Measurements from ENCODE around the gene CCDC169.

CCDC169 gene

DNA sequence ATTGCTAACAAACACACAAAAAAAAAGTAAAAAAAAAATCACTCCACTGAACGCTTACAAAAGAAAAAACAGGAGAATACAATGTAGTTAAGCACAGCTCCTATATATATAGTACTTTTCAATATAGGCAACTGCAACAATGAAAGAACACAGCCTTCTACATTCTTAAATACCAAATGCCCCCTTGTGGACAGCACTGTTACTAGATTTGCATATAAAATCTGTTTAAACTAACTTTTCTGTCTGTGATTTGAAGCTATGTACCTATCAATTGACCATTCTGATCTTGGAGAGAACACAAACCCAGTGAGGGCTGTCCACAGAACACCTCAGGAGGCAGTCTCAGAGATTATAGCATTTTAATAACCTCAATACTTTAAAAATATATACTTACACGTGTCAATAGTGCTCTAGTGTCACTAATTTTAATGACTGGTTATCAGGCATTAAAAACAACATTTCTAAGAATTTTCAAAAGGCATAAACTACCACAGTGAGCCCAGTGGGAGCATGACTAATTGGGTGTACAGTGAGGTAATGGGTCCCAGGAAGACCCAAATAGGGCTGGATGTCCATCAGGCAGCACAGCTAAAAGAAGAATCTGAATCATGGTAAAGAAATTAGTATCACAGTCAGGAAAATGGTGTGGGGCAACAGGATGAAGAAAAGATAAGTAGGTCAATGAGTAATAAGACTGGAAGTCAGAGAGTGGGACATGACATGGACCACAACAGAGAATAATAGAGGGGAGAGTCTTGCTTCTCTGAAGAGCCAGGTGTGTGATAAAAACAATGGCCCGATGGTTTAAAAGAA, 22.2 kb downstream of the CCDC169 start:
- Histone ChIP-seq H3K27ac (no peak overlapping the region), H3K4me1 (no peaks in the 10 kb centered on the region), H3K4me2 (ENCODE audit: low read length) (no peak overlapping the region), H2AFZ (no peak overlapping the region), H3K27me3 (ENCODE audit: control insufficient read depth, insufficient read depth, low read length) (no peaks in the 10 kb centered on the region), H3K9me3 (ENCODE audit: control insufficient read depth, low read length) (no peaks in the 10 kb centered on the region), H3K9ac (no peak overlapping the region), H3K4me3 (ENCODE audit: low read depth, low read length) (no peak overlapping the region), H3K36me3 (ENCODE audit: control insufficient read depth, insufficient read depth, low read length) (no peaks in the 10 kb centered on the region), H3K79me2 (no peaks in the 10 kb centered on the region)
- peak; percentile 52 for TF ChIP-seq CTCF (IDR thresholded peaks at IDR 0.05)

DNA sequence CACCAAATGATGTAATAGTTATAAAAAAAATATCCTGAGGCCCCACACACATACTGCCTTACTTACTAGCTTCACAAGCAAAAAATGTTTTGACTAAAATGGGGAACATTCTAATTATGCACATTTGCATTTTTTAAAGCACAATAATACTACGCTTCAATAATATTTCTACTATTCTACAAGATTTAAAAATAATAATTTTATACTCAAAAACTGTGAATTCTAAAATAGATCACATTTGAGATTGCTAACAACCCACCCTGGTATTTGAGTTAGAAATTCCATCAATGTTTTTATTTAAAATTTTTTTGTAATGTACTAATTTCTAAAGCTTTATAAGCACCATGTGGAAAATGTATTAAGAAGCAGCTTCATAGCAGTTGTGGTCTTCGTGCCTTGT, 24.2 kb downstream of the CCDC169 start:
- H3K4me2 ChIP-seq (ENCODE audit: low read length): no peak overlapping the region

DNA sequence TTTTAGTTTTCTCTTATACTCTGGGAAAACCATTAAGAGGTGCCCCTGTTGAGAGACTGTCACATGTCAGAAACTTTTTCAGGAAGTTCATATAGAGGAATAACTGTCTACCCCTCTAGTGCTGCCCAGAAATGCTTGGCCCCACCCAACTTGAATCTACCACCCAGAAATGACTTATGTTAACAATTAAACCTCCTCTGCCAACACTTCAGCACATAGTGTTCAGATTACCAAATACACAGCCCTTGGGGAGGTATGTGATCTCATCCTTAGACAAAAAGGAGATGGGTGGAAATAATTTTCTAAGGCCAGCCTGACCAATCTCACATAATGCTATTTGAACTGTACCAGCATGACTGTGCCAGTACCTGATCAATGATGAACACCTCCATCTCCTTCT, 35.6 kb downstream of the CCDC169 start:
- Histone ChIP-seq H3K4me3 (ENCODE audit: low read depth, low read length) (no peak overlapping the region), H3K4me2 (ENCODE audit: low read length) (no peak overlapping the region), H3K27ac (no peak overlapping the region), H3K36me3 (ENCODE audit: control insufficient read depth, insufficient read depth, low read length) (no peaks in the 10 kb centered on the region), H3K9me3 (ENCODE audit: control insufficient read depth, low read length) (no peaks in the 10 kb centered on the region), H3K27me3 (ENCODE audit: control insufficient read depth, insufficient read depth, low read length) (no peaks in the 10 kb centered on the region), H3K79me2 (no peaks in the 10 kb centered on the region), H2AFZ (no peak overlapping the region), H3K9ac (no peak overlapping the region), H3K4me1 (no peaks in the 10 kb centered on the region)
- TF ChIP-seq CTCF (IDR thresholded peaks at IDR 0.05): no peak

More for the DNA sequence above, 24.2 kb downstream of the CCDC169 start:
- H3K36me3 ChIP-seq (ENCODE audit: control insufficient read depth, insufficient read depth, low read length): no peaks in the 10 kb centered on the region
- no peak for TF ChIP-seq CTCF (IDR thresholded peaks at IDR 0.05)
- no peaks in the 10 kb centered on the region for H3K4me1 ChIP-seq
- H2AFZ ChIP-seq: no peak overlapping the region
- H3K9ac ChIP-seq: no peak overlapping the region
- H3K9me3 ChIP-seq (ENCODE audit: control insufficient read depth, low read length): no peaks in the 10 kb centered on the region
- H3K79me2 ChIP-seq: no peaks in the 10 kb centered on the region
- H3K27me3 ChIP-seq (ENCODE audit: control insufficient read depth, insufficient read depth, low read length): no peaks in the 10 kb centered on the region
- H3K4me3 ChIP-seq (ENCODE audit: low read depth, low read length): no peak overlapping the region
- no peak overlapping the region for H3K27ac ChIP-seq

DNA sequence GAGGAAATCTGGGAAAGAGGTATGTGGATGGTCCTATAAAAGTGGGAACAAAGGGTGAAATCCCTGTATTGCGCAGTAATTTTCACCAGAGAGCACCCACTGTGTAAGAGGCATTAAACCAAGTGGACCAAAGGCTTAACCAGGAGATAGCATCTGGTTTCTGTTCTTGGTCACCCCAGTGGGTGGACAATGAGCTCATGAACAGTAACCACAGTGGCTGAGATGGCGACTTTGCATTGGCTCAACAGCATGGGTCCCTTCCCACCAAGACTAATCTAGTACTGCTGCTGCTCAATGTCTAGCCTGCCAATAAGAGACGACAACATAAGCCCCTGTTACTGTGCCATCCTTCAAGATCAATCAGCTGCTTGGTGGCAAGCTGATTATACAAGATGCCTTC, 36.6 kb downstream of the CCDC169 start:
- H3K4me1 ChIP-seq: no peaks in the 10 kb centered on the region
- no peak overlapping the region for H3K9ac ChIP-seq
- H3K27me3 ChIP-seq (ENCODE audit: control insufficient read depth, insufficient read depth, low read length): no peaks in the 10 kb centered on the region
- no peak overlapping the region for H3K27ac ChIP-seq
- TF ChIP-seq CTCF (IDR thresholded peaks at IDR 0.05): no peak
- no peaks in the 10 kb centered on the region for H3K79me2 ChIP-seq
- H3K9me3 ChIP-seq (ENCODE audit: control insufficient read depth, low read length): no peaks in the 10 kb centered on the region
- no peak overlapping the region for H2AFZ ChIP-seq
- no peak overlapping the region for H3K4me3 ChIP-seq (ENCODE audit: low read depth, low read length)
- H3K4me2 ChIP-seq (ENCODE audit: low read length): no peak overlapping the region
- no peaks in the 10 kb centered on the region for H3K36me3 ChIP-seq (ENCODE audit: control insufficient read depth, insufficient read depth, low read length)
